Measurements from ENCODE around the gene FAM20C. TPM values are rescaled to one million over a fixed set of nuclear protein-coding genes. Genes with fewer than 3 reads are reported as not detected.

FAM20C gene
- total RNA-seq, 1 donor from 2014 or later = 10.0 TPM

GRCh38 chr7:251005-251404 is 58.6 kb downstream of the FAM20C start:
- no peaks in the 10 kb centered on the region for H3K9me3 ChIP-seq (ENCODE audit: insufficient read depth, low read depth, low read length)
- Mint-ChIP-seq H3K4me3 (ENCODE audit: unreplicated experiment) (no peak overlapping the region), H3K36me3 (ENCODE audit: low read depth, unreplicated experiment) (peaks cover 20% of the 10 kb centered on the region), H3K4me1 (ENCODE audit: low read depth, unreplicated experiment) (no peaks in the 10 kb centered on the region), H3K27ac (ENCODE audit: unreplicated experiment) (no peak overlapping the region), H3K27me3 (ENCODE audit: low read depth, unreplicated experiment) (peaks cover 10% of the 10 kb centered on the region), H3K9me3 (ENCODE audit: unreplicated experiment) (peaks cover 4% of the 10 kb centered on the region)
- FAIRE-seq (no peak), DNase-seq (ENCODE audit: low read depth) (no peak)
- H3K4me3 ChIP-seq (ENCODE audit: insufficient read depth, low read depth, low read length) = no peak overlapping the region
- H4K20me1 ChIP-seq (ENCODE audit: insufficient read depth, low read length) = peaks cover 44% of the 10 kb centered on the region
- no peak overlapping the region for H3K9ac ChIP-seq (ENCODE audit: low read length)
- no peaks in the 10 kb centered on the region for H3K4me1 ChIP-seq (ENCODE audit: insufficient read depth, low read length)
- no peaks in the 10 kb centered on the region for H3K79me2 ChIP-seq (ENCODE audit: insufficient read depth, low read length)
- no peak for TF ChIP-seq EZH2 (IDR thresholded peaks at IDR 0.05; ENCODE audit: insufficient read depth, low read length)
- no peak for TF ChIP-seq CTCF (IDR thresholded peaks at IDR 0.05; ENCODE audit: insufficient read depth, low read depth, low read length)
- no peaks in the 10 kb centered on the region for H3K27me3 ChIP-seq (ENCODE audit: insufficient read depth, low read length)
- no peak overlapping the region for H3K27ac ChIP-seq (ENCODE audit: low read depth, low read length)
- H3K4me2 ChIP-seq (ENCODE audit: low read length) = no peak overlapping the region
- H3K36me3 ChIP-seq (ENCODE audit: insufficient read depth, low read length) = peaks cover 2% of the 10 kb centered on the region
- no peak overlapping the region for H2AFZ ChIP-seq (ENCODE audit: low read depth, low read length)

DNA sequence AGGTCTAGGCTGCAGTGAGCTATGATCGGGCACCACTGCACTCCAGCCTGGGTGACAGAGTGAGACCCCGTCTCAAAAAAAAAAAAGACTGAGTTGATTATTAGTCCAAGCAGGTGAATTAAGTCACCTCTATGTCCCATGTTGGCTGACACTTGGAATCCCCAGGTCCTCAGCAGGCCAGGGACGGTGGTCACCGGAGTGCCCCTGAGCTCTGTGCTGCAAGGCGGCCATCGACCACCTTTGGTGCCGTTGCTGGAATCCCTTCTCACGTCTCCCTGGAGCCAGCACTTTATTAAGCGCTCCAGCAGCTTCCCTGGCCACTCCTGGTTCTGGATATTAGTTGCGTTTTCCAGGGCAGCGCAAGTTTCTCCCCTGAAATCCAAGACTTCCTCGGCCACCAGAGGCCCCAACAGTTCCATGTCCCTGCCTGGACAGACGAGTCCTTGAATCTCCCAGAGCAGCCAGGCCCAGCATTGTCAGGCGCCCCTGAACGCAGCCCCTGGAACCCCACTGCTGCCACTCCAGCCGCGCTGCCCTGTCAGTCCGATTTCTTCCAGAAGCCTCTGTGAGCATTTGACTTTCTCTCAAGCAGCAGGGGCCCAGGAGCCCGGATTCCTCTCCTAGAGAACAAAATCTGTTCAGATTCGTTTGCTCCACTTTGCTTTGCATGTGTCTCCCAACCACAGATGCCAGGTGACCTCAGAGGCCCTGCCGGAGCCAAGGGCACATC is 59.2 kb downstream of the FAM20C start:
- peaks cover 4% of the 10 kb centered on the region for H3K9me3 Mint-ChIP-seq (ENCODE audit: unreplicated experiment)
- no peak overlapping the region for H2AFZ ChIP-seq (ENCODE audit: low read depth, low read length)
- H3K4me2 ChIP-seq (ENCODE audit: low read length) = no peak overlapping the region
- H3K36me3 Mint-ChIP-seq (ENCODE audit: low read depth, unreplicated experiment) = peaks cover 20% of the 10 kb centered on the region
- H3K27me3 Mint-ChIP-seq (ENCODE audit: low read depth, unreplicated experiment) = peaks cover 7% of the 10 kb centered on the region
- H3K4me1 Mint-ChIP-seq (ENCODE audit: low read depth, unreplicated experiment) = no peaks in the 10 kb centered on the region
- no peaks in the 10 kb centered on the region for H3K4me1 ChIP-seq (ENCODE audit: insufficient read depth, low read length)
- TF ChIP-seq EZH2 (IDR thresholded peaks at IDR 0.05; ENCODE audit: insufficient read depth, low read length) (no peak), CTCF (IDR thresholded peaks at IDR 0.05; ENCODE audit: insufficient read depth, low read depth, low read length) (no peak)
- no peaks in the 10 kb centered on the region for H3K27me3 ChIP-seq (ENCODE audit: insufficient read depth, low read length)
- no peaks in the 10 kb centered on the region for H3K79me2 ChIP-seq (ENCODE audit: insufficient read depth, low read length)
- no peak overlapping the region for H3K4me3 Mint-ChIP-seq (ENCODE audit: unreplicated experiment)
- peaks cover 2% of the 10 kb centered on the region for H3K36me3 ChIP-seq (ENCODE audit: insufficient read depth, low read length)
- DNase-seq (ENCODE audit: low read depth) = no peak
- no peak overlapping the region for H3K4me3 ChIP-seq (ENCODE audit: insufficient read depth, low read depth, low read length)
- H3K9ac ChIP-seq (ENCODE audit: low read length) = no peak overlapping the region
- no peaks in the 10 kb centered on the region for H3K9me3 ChIP-seq (ENCODE audit: insufficient read depth, low read depth, low read length)
- H3K27ac ChIP-seq (ENCODE audit: low read depth, low read length) = no peak overlapping the region
- no peak overlapping the region for H3K27ac Mint-ChIP-seq (ENCODE audit: unreplicated experiment)
- peaks cover 38% of the 10 kb centered on the region for H4K20me1 ChIP-seq (ENCODE audit: insufficient read depth, low read length)
- FAIRE-seq = no peak

Data from astrocyte (in vitro differentiated cells and primary cell).